Caco-2 (cell line): Measurements from ENCODE around the gene TNFSF9. TPM values are rescaled to one million over a fixed set of nuclear protein-coding genes. Genes with fewer than 3 reads are reported as not detected.
A peak's percentile ranks its signal among the peaks of the same experiment; 100 is the strongest.
"Not testable (repeated sequence)": the region's sequence is repeated elsewhere in the genome, so short reads cannot be mapped to it uniquely, and the experiment has no call there.

ENCODE experiments used
- BruUV-seq: library from RNA; stranded (reverse); fragments of 400-500 nt; replicated peaks from 2 replicates; lab custom pipeline; 2021; lab: Mats Ljungman, UMichigan
- CTCF ChIA-PET: fragments of 300-600 bp; sonication (Branson Sonifier 250); formaldehyde crosslinking; loops from one replicate; lab custom pipeline; 2022; ENCODE audit warnings: antibody characterized with exemption; lab: Charles Lee
- POLR2A ChIA-PET: fragments of 300-600 bp; sonication (Branson Sonifier 250); formaldehyde crosslinking; loops from one replicate; lab custom pipeline; 2022; ENCODE audit warnings: antibody characterized with exemption; lab: Charles Lee
- DNase-seq, 2 experiments: peaks; one replicate each; pipeline versions ENCODE4 v3.0.0 to v3.0.0-alpha.2; 2020 to 2022
- H3K27me3 ChIP-seq: replicated peaks from 2 replicates; pipeline ENCODE4 v1.6.0; 2011; ENCODE audit warnings: low read length; ENCODE audit not compliant: control insufficient read depth, insufficient read depth
- H3K36me3 ChIP-seq: 2 replicates; pipeline ENCODE4 v1.5.1; 2011; ENCODE audit warnings: low read length; ENCODE audit not compliant: control insufficient read depth, insufficient read depth
- H3K4me1 ChIP-seq: fragments of 250-450 bp; sonication (Bioruptor Pico); 2 replicates; pipeline ENCODE4 v1.5.1; 2020; ENCODE audit warnings: mild to moderate bottlenecking
- H3K4me3 ChIP-seq: 2 replicates; pipeline ENCODE4 v1.5.1; 2011; ENCODE audit warnings: low read depth, mild to moderate bottlenecking, control low read depth, low read length
- H3K9me3 ChIP-seq: fragments of 250-450 bp; sonication (Bioruptor Pico); 2 replicates; pipeline ENCODE4 v1.5.1; 2020; ENCODE audit warnings: mild to moderate bottlenecking, moderate library complexity
- H3K27ac Mint-ChIP-seq: one replicate; pipeline ENCODE4 v1.8.0; 2022; ENCODE audit warnings: mixed read lengths; ENCODE audit not compliant: unreplicated experiment
- H3K27me3 Mint-ChIP-seq: one replicate; pipeline ENCODE4 v1.8.0; 2022; ENCODE audit warnings: mixed read lengths; ENCODE audit not compliant: insufficient read depth, unreplicated experiment
- H3K36me3 Mint-ChIP-seq: one replicate; pipeline ENCODE4 v1.8.0; 2022; ENCODE audit warnings: mild to moderate bottlenecking, mixed read lengths; ENCODE audit not compliant: insufficient read depth, unreplicated experiment
- H3K4me1 Mint-ChIP-seq: one replicate; pipeline ENCODE4 v1.8.0; 2022; ENCODE audit warnings: low read depth, mixed read lengths; ENCODE audit not compliant: unreplicated experiment
- H3K4me3 Mint-ChIP-seq: one replicate; pipeline ENCODE4 v1.8.0; 2022; ENCODE audit warnings: mild to moderate bottlenecking, moderate library complexity, mixed read lengths; ENCODE audit not compliant: unreplicated experiment
- H3K9me3 Mint-ChIP-seq: one replicate; pipeline ENCODE4 v1.8.0; 2022; ENCODE audit warnings: mixed read lengths; ENCODE audit not compliant: unreplicated experiment
- CTCF ChIP-seq, 2 experiments: fragments of 200-600 bp in 1 of 2; IDR thresholded peaks; 1 replicate in 1 of 2; 2 replicates in 1 of 2; pipeline versions ENCODE4 v1.5.1 to v1.8.0; 2011 to 2022; ENCODE audit warnings: antibody characterized with exemption in 1 of 2, control low read depth in 1 of 2, inconsistent platforms in 1 of 2, low read depth in 1 of 2, low read length in 1 of 2, mild to moderate bottlenecking in 1 of 2, moderate library complexity in 1 of 2; ENCODE audit not compliant: insufficient read depth in 1 of 2, severe bottlenecking in 1 of 2, unreplicated experiment in 1 of 2
- intact Hi-C: fragments of 100-400 bp; cut with micrococcal nuclease; formaldehyde crosslinking; loops from one replicate; pipeline ENCODE4 v1.10.0; 2022; ENCODE audit not compliant: unreplicated experiment
- total RNA-seq: library from RNA; stranded (reverse); gene quantifications from 2 replicates; pipeline ENCODE4 v1.2.3, GENCODE V29; 2022

Gene TNFSF9
- total RNA-seq, 1 experiment from 2014 or later: 0.77 TPM

- peaks cover 6% of the 10 kb centered on the region for H3K9me3 Mint-ChIP-seq
- TF ChIP-seq CTCF (IDR thresholded peaks at IDR 0.05; ENCODE audit: insufficient read depth in 1 of 2, low read depth in 1 of 2, low read length in 1 of 2, severe bottlenecking in 1 of 2, unreplicated experiment in 1 of 2): peak in 1 of 2 experiments; percentile 4
- no peak overlapping the region for H3K27ac Mint-ChIP-seq
- H3K27me3 Mint-ChIP-seq: no peaks in the 10 kb centered on the region
- Histone ChIP-seq H3K27me3 (no peaks in the 10 kb centered on the region), H3K4me1 (no peaks in the 10 kb centered on the region), H3K36me3 (no peaks in the 10 kb centered on the region), H3K4me3 (no peak overlapping the region), H3K9me3 (no peaks in the 10 kb centered on the region)
- ChIA-PET CTCF (no interaction called here), POLR2A (no interaction called here)
- no peaks in the 10 kb centered on the region for H3K36me3 Mint-ChIP-seq
- DNase-seq: no peak
- BruUV-seq: no TSS peak
- no peaks in the 10 kb centered on the region for H3K4me1 Mint-ChIP-seq
- no peak overlapping the region for H3K4me3 Mint-ChIP-seq
- intact Hi-C loops: no loop called here
These were observed 21.0 kb downstream of the TNFSF9 start for GRCh38 chr19:6551607-6552450.

- no peak for TF ChIP-seq CTCF (IDR thresholded peaks at IDR 0.05; ENCODE audit: insufficient read depth in 1 of 2, low read depth in 1 of 2, low read length in 1 of 2, severe bottlenecking in 1 of 2, unreplicated experiment in 1 of 2)
- H3K4me1 Mint-ChIP-seq: no peaks in the 10 kb centered on the region
- no peak overlapping the region for H3K4me3 Mint-ChIP-seq
- no peak overlapping the region for H3K27ac Mint-ChIP-seq
- no peaks in the 10 kb centered on the region for H3K36me3 Mint-ChIP-seq
- no peaks in the 10 kb centered on the region for H3K27me3 ChIP-seq
- DNase-seq: no peak
- ChIA-PET CTCF (no interaction called here), POLR2A (no interaction called here)
- H3K4me3 ChIP-seq: no peak overlapping the region
- no peaks in the 10 kb centered on the region for H3K9me3 Mint-ChIP-seq
- BruUV-seq: no TSS peak
- intact Hi-C loops: no loop called here
- H3K4me1 ChIP-seq: no peaks in the 10 kb centered on the region
- H3K36me3 ChIP-seq: no peaks in the 10 kb centered on the region
- H3K27me3 Mint-ChIP-seq: no peaks in the 10 kb centered on the region
- H3K9me3 ChIP-seq: no peaks in the 10 kb centered on the region
These were observed 25.2 kb downstream of the TNFSF9 start for GRCh38 chr19:6556043-6556449.

GRCh38 chr19:6556480-6557195 is 25.8 kb downstream of the TNFSF9 start:
- H3K36me3 ChIP-seq: no peaks in the 10 kb centered on the region
- ChIA-PET CTCF (no interaction called here), POLR2A (no interaction called here)
- intact Hi-C loops: no loop called here
- Mint-ChIP-seq H3K4me3 (no peak overlapping the region), H3K27ac (no peak overlapping the region), H3K36me3 (no peaks in the 10 kb centered on the region), H3K27me3 (no peaks in the 10 kb centered on the region), H3K4me1 (no peaks in the 10 kb centered on the region), H3K9me3 (no peaks in the 10 kb centered on the region)
- no peaks in the 10 kb centered on the region for H3K9me3 ChIP-seq
- DNase-seq: no peak
- no peak for TF ChIP-seq CTCF (IDR thresholded peaks at IDR 0.05; ENCODE audit: insufficient read depth in 1 of 2, low read depth in 1 of 2, low read length in 1 of 2, severe bottlenecking in 1 of 2, unreplicated experiment in 1 of 2)
- no peak overlapping the region for H3K4me3 ChIP-seq
- BruUV-seq: no TSS peak
- no peaks in the 10 kb centered on the region for H3K27me3 ChIP-seq
- no peaks in the 10 kb centered on the region for H3K4me1 ChIP-seq

GRCh38 chr19:6562437-6562836 is 31.6 kb downstream of the TNFSF9 start:
- H3K27ac Mint-ChIP-seq, H3K4me3 Mint-ChIP-seq, H3K36me3 Mint-ChIP-seq, H3K4me1 ChIP-seq, H3K4me3 ChIP-seq, H3K4me1 Mint-ChIP-seq, H3K36me3 ChIP-seq, intact Hi-C loops, BruUV-seq, POLR2A ChIA-PET, DNase-seq, CTCF ChIA-PET, H3K27me3 Mint-ChIP-seq, H3K27me3 ChIP-seq: not testable (repeated sequence)
- peaks cover 11% of the 10 kb centered on the region for H3K9me3 ChIP-seq
- peaks cover 14% of the 10 kb centered on the region for H3K9me3 Mint-ChIP-seq
